GM21786 (cell line): ENCODE results near the gene TMEM72.
A peak's percentile ranks its signal among the peaks of the same experiment; 100 is the strongest.
"Not testable (repeated sequence)": the region's sequence is repeated elsewhere in the genome, so short reads cannot be mapped to it uniquely, and the experiment has no call there.

Experiments
- ATAC-seq: cut with Tn5 transposase; IDR thresholded peaks from one replicate; pipeline ENCODE4 v1.9.1; 2021; ENCODE audit not compliant: unreplicated experiment

TMEM72 gene

GRCh38 chr10:44911081-44911540 lies at the start of gene TMEM72:
TSS of gene TMEM72 (plus strand) at chr10:44911337. CDS start at chr10:44911513, 176 bp downstream.
- no peak for ATAC-seq

DNA sequence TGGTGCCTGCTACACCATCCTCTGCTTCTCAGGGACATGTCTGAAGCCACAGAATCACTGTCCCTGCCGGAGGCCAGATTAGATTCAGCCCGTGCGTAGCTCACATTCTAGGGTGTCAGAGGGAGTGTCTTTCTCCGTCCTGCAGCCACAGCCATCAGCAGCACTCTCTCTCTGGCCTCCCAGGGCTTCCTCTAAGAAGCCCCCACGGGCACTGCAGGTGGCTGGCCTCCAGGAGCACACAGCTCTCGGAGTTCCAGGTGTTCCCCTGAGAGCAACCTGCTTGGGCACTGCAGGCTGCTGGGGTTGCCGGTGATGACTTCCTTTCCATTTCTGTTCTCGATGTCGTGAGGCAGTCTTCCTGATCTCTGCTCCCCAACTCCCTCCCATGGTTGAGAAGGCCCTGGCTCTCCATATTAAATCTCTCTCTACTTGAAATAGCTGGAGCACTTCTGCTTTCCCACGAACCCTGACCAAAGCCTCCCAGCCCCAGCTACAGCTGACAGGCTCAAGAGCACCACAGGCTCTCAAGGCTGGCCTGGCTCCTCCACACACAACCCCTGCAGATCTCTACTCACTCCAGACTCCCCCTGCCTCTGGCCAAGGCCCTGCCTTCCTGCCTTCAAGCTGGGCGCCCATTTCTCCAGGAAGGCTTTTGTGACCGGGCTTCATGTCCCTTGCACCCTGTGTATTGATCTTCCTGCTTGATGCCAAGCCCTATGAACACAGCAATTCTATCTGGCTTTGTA lies 49.0 kb upstream of the TMEM72 start:
- ATAC-seq: no peak

DNA sequence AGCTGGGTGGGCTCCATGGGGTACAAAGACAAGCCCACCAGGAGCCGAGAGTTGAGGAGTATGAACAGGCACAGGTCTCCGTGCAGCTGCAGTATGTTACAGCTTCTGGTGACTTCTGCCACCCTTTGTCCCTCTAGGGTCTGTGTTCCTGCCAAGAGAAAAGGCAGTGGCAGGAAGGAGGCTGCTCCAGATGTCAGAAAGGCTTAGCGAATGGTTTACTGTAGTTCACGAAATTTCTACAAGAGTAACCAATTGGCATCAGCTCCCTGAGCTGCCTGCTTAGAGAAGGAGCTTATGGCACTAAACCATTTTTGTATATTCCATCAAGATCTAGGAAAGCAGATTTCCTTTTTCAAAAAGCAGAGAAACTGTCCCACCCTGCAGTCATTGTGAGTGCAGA lies 48.2 kb upstream of the TMEM72 start:
- ATAC-seq: no peak

GRCh38 chr10:44863344-44864047 lies 47.6 kb upstream of the TMEM72 start:
- no peak for ATAC-seq

GRCh38 chr10:44864051-44864450 lies 47.1 kb upstream of the TMEM72 start:
- no peak for ATAC-seq

- peak; percentile 89 for ATAC-seq
Observed at GRCh38 chr10:44864637-44865288, 46.4 kb upstream of the TMEM72 start.

DNA sequence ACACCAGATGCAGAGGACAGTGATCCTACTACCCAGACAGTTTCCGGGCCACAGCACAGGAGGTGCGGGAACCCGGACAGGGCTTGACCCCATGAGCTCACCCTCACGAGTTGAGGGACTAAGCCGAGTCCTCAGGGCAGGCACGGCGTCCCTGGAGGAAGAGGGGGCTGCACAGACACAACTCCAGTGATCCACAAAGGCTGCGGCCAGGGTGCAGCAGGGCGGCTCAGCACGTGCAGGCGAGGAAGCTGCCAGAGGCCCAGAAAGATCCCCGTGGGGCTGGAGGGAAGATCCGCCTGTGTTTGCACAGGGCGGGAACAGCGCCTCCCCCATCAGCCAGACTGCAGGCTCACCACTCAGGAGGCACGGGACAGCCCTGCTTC lies 45.9 kb upstream of the TMEM72 start:
- ATAC-seq: no peak

- not testable (repeated sequence) for ATAC-seq
Observed at GRCh38 chr10:44866367-44866766, 44.8 kb upstream of the TMEM72 start.

GRCh38 chr10:44870031-44870430 lies 41.1 kb upstream of the TMEM72 start:
- ATAC-seq: no peak

GRCh38 chr10:44873160-44873559 lies 38.0 kb upstream of the TMEM72 start:
- no peak for ATAC-seq

- no peak for ATAC-seq
Observed at GRCh38 chr10:44874166-44874565, 37.0 kb upstream of the TMEM72 start.

GRCh38 chr10:44878706-44879530 lies 32.2 kb upstream of the TMEM72 start:
- peak; percentile 85 for ATAC-seq

- ATAC-seq: no peak
Observed at GRCh38 chr10:44879531-44879899, 31.6 kb upstream of the TMEM72 start.

- ATAC-seq: no peak
Observed at GRCh38 chr10:44880090-44880715, 30.9 kb upstream of the TMEM72 start.

GRCh38 chr10:44881649-44882048 lies 29.5 kb upstream of the TMEM72 start:
- no peak for ATAC-seq

GRCh38 chr10:44882166-44882720 lies 28.9 kb upstream of the TMEM72 start:
- ATAC-seq: no peak

- no peak for ATAC-seq
Observed at GRCh38 chr10:44883593-44884331, 27.4 kb upstream of the TMEM72 start.

DNA sequence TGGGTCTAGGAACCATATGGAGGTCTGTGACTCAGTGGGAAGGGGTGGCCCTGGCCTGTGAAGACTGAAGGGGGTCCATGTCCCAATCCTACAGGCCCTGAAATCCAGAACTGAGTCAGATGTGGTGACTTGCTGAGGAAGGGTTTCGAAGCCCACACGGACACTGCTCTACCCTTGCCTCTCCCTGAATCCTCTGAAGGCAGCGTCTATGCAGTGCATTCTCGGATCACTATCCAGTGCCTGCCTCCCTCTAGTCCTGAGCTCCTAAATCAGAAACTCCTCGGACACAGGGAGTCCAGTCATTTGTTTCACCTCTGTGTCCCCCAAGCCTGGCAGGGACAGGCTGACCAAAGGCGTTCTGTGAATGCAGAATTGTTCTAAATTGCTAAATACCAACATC lies 25.4 kb upstream of the TMEM72 start:
- ATAC-seq: no peak

DNA sequence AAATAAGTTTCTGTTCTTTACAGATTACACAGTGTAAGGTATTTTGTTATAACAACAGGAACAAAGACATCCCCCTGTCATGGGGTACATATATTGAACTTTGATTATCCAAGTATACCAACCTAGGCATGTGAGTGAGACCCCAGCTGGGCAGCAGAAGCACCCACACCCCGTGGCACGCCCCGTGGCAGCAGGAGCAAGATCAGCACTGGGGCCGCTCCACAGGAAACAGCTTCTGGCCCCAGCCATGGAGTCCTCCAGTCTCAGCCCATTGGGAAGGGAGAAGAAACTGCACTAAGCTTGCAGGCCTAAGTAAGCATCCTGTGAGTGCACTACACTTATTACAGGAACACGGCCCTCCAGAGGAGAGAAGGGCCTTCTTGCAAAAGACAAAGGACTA lies 24.2 kb upstream of the TMEM72 start:
- no peak for ATAC-seq

DNA sequence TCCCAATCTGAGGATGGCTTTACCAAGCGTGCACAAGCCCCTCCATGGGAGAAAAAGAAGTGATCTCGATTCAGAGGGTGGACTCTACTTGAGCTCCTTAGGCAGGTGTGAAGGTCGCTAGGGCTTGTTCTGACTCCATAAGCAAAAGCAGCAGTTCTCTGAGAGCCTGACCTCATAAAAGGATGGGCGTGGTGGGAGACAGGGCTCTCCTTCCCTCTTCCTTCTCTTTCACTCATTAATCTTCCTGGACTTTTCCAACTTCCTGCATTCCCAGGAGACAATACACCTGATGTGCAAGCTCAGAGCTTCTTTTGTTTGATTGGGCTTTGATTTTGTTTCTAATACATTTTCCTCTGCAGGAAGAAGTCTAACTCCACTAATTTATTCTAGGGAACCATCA lies 22.3 kb upstream of the TMEM72 start:
- ATAC-seq: no peak
